Muscle of arm (tissue), 12 donors: ENCODE measurements around the gene DYNLT1. TPM values are rescaled to one million over a fixed set of nuclear protein-coding genes. Genes with fewer than 3 reads are reported as not detected.
A peak's percentile ranks its signal among the peaks of the same experiment; 100 is the strongest.
"Not testable (repeated sequence)": the region's sequence is repeated elsewhere in the genome, so short reads cannot be mapped to it uniquely, and the experiment has no call there.

Experiments used
- DNase-seq: peaks from one replicate; pipeline ENCODE4 v3.0.0-alpha.2; 2013
- polyA plus RNA-seq, 12 donors: library from polyadenylated mRNA; unstranded; fragments of 120-200 nt; gene quantifications; one replicate each; pipeline ENCODE4 v1.2.1, GENCODE V29; 2013; ENCODE audit not compliant: insufficient read length in 12 of 12

DYNLT1 gene
- polyA plus RNA-seq, 12 donors, result 60.5 to 101 (median 85.7) TPM; not detected in 1

GRCh38 chr6:158667360-158667981, 22.9 kb upstream of the DYNLT1 start:
- no peak for DNase-seq

GRCh38 chr6:158666628-158667359, 22.3 kb upstream of the DYNLT1 start:
- DNase-seq, result no peak

GRCh38 chr6:158665332-158665731, 20.8 kb upstream of the DYNLT1 start:
- no peak for DNase-seq

GRCh38 chr6:158663625-158664165, 19.2 kb upstream of the DYNLT1 start:
- DNase-seq, result no peak

- peak; percentile 58 for DNase-seq
Observed at GRCh38 chr6:158662954-158663624, 18.5 kb upstream of the DYNLT1 start.

GRCh38 chr6:158662607-158662953, 18.0 kb upstream of the DYNLT1 start:
- no peak for DNase-seq

- no peak for DNase-seq
Observed at GRCh38 chr6:158661156-158661685, 16.7 kb upstream of the DYNLT1 start.

GRCh38 chr6:158660333-158660754, 15.8 kb upstream of the DYNLT1 start:
- DNase-seq, result no peak

- DNase-seq, result not testable (repeated sequence)
Observed at GRCh38 chr6:158656986-158657385, 12.4 kb upstream of the DYNLT1 start.

GRCh38 chr6:158655569-158656450, 11.3 kb upstream of the DYNLT1 start:
- DNase-seq, result no peak

- DNase-seq, result no peak
Observed at GRCh38 chr6:158654960-158655489, 10.5 kb upstream of the DYNLT1 start.

- DNase-seq, result peak; percentile 76
Observed at GRCh38 chr6:158654498-158654897, 10.0 kb upstream of the DYNLT1 start.

- DNase-seq, result no peak
Observed at GRCh38 chr6:158653577-158654354, 9.2 kb upstream of the DYNLT1 start.

GRCh38 chr6:158651981-158652737, 7.6 kb upstream of the DYNLT1 start:
- not testable (repeated sequence) for DNase-seq

- DNase-seq, result no peak
Observed at GRCh38 chr6:158649289-158650143, 5.0 kb upstream of the DYNLT1 start, which contains the start of gene SYTL3. Gene SYTL3, plus strand, starts transcription at chr6:158650054. Its CDS starts 13,215 bp downstream, at chr6:158663269.

GRCh38 chr6:158648682-158649131, 4.2 kb upstream of the DYNLT1 start:
- no peak for DNase-seq

GRCh38 chr6:158647501-158647900, 3.0 kb upstream of the DYNLT1 start:
- DNase-seq, result no peak
